ENCODE results near the gene CREBBP.

DNA sequence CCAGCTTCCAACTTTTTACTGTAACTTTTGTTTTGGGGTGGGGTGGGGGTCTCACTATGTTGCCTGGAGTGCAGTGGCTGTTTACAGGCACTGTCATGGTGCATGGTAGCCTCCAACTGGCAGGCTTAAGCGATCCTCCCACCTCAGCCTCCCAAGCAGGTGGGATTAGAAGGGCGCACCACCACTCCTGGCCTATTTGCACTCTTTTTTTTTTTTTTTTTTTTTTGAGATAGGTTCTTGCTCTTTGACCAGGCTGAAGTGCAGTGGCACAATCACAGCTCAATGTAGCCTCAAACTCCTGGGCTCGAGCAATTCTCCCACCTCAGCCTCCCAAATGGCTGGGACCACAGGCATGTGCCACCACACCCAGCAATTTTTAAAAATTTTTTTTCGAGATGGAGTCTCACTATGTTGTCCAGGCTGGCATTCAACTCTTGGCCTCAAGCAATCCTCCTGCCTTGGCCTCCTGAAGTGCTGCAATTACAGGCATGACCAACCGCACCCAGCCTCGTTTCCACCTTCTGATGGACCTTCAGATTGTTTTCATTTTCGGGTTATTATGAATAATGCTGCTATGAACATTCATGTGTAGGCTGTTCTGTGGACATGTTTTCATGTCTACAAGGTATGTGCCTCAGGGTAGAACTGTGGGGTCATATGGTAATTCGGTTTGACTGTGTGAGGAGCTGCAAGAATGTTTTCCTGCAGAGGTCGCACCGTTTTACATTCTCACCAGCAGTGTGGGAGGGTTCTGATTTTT is 174.1 kb downstream of the CREBBP start:
- TF ChIP-seq, protein P1, sequence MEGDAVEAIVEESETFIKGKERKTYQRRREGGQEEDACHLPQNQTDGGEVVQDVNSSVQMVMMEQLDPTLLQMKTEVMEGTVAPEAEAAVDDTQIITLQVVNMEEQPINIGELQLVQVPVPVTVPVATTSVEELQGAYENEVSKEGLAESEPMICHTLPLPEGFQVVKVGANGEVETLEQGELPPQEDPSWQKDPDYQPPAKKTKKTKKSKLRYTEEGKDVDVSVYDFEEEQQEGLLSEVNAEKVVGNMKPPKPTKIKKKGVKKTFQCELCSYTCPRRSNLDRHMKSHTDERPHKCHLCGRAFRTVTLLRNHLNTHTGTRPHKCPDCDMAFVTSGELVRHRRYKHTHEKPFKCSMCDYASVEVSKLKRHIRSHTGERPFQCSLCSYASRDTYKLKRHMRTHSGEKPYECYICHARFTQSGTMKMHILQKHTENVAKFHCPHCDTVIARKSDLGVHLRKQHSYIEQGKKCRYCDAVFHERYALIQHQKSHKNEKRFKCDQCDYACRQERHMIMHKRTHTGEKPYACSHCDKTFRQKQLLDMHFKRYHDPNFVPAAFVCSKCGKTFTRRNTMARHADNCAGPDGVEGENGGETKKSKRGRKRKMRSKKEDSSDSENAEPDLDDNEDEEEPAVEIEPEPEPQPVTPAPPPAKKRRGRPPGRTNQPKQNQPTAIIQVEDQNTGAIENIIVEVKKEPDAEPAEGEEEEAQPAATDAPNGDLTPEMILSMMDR (IDR thresholded peaks at IDR 0.05): no peak
- TF ChIP-seq ZFX (IDR thresholded peaks at IDR 0.05; ENCODE audit: borderline replicate concordance): no peak
